Activated CD8-positive, alpha-beta T cell treated with anti-CD3 and anti-CD28 coated beads for 36 hours (primary cell): ENCODE measurements around the gene DAAM1. TPM values are rescaled to one million over a fixed set of nuclear protein-coding genes. Genes with fewer than 3 reads are reported as not detected.

ENCODE experiments used
- ATAC-seq: fragments of 200-7000 bp; cut with Tn5 transposase; one replicate; pipeline ENCODE4 v1.10.0; 2021; ENCODE audit warnings: mild to moderate bottlenecking, moderate library complexity
- CTCF ChIA-PET: fragments of 350-600 bp; sonication (Branson Sonifier 250); formaldehyde crosslinking; loops from one replicate; lab custom pipeline; 2021; ENCODE audit warnings: antibody characterized with exemption; lab: Charles Lee
- POLR2A ChIA-PET: fragments of 350-600 bp; sonication (Branson Sonifier 250); formaldehyde crosslinking; loops from one replicate; lab custom pipeline; 2021; ENCODE audit warnings: antibody characterized with exemption; lab: Charles Lee
- DNase-seq: peaks from one replicate; pipeline ENCODE4 v3.0.0-alpha.2; 2020
- H3K27ac Mint-ChIP-seq: one replicate; pipeline ENCODE4 v1.8.0; 2021; ENCODE audit warnings: mild to moderate bottlenecking, mixed read lengths
- H3K27me3 Mint-ChIP-seq: one replicate; pipeline ENCODE4 v1.8.0; 2021; ENCODE audit warnings: mixed read lengths
- H3K36me3 Mint-ChIP-seq: one replicate; pipeline ENCODE4 v1.8.0; 2021; ENCODE audit warnings: low read depth, mixed read lengths
- H3K4me1 Mint-ChIP-seq: one replicate; pipeline ENCODE4 v1.8.0; 2021; ENCODE audit warnings: low read depth, mixed read lengths
- H3K4me3 Mint-ChIP-seq: one replicate; pipeline ENCODE4 v1.8.0; 2021; ENCODE audit warnings: mild to moderate bottlenecking, moderate library complexity, mixed read lengths
- H3K9me3 Mint-ChIP-seq: one replicate; pipeline ENCODE4 v1.8.0; 2021; ENCODE audit warnings: mixed read lengths
- intact Hi-C: fragments of 100-400 bp; cut with micrococcal nuclease; formaldehyde crosslinking; loops from one replicate; pipeline ENCODE4 v1.10.0; 2022
- total RNA-seq, 2 experiments: library from RNA; stranded (reverse); gene quantifications; one replicate each; pipeline ENCODE4 v1.2.3, GENCODE V29; 2021
- TF ChIP-seq, protein P1 (sequence below): fragments of 200-600 bp; IDR thresholded peaks from one replicate; pipeline ENCODE4 v1.8.0; 2022; ENCODE audit warnings: antibody characterized with exemption, mild to moderate bottlenecking

Gene DAAM1
- total RNA-seq, 2 experiments from 2014 or later = 7.2 to 9.9 TPM

DNA sequence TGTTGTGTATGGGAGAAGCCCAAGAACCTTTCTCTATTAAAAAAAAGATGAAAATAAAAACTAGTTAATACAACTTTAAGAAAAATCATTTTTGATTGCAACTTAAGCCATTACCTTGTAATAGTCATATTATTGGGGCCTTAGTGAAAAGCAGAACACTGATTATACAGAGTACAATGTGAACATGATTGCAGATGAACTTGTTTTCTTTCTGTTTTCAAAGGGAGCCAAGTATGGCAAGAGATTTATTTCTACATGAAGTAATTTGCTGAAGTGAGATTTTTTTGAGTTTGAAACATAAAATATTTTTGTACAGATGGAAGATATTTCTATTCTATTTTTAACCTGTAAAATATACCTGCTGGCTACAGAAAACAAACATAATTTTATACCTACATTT lies 171.8 kb downstream of the DAAM1 start:
- H3K27me3 Mint-ChIP-seq = no peaks in the 10 kb centered on the region
- intact Hi-C loops = no loop called here
- H3K4me1 Mint-ChIP-seq = peaks cover 2% of the 10 kb centered on the region
- DNase-seq (no peak), ATAC-seq (no peak)
- CTCF ChIA-PET = no interaction called here
- H3K9me3 Mint-ChIP-seq = no peaks in the 10 kb centered on the region
- H3K36me3 Mint-ChIP-seq = peaks cover 6% of the 10 kb centered on the region
- TF ChIP-seq, protein P1, sequence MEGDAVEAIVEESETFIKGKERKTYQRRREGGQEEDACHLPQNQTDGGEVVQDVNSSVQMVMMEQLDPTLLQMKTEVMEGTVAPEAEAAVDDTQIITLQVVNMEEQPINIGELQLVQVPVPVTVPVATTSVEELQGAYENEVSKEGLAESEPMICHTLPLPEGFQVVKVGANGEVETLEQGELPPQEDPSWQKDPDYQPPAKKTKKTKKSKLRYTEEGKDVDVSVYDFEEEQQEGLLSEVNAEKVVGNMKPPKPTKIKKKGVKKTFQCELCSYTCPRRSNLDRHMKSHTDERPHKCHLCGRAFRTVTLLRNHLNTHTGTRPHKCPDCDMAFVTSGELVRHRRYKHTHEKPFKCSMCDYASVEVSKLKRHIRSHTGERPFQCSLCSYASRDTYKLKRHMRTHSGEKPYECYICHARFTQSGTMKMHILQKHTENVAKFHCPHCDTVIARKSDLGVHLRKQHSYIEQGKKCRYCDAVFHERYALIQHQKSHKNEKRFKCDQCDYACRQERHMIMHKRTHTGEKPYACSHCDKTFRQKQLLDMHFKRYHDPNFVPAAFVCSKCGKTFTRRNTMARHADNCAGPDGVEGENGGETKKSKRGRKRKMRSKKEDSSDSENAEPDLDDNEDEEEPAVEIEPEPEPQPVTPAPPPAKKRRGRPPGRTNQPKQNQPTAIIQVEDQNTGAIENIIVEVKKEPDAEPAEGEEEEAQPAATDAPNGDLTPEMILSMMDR = no peak
- POLR2A ChIA-PET = no interaction called here
- H3K4me3 Mint-ChIP-seq = no peak overlapping the region
- H3K27ac Mint-ChIP-seq = no peak overlapping the region

DNA sequence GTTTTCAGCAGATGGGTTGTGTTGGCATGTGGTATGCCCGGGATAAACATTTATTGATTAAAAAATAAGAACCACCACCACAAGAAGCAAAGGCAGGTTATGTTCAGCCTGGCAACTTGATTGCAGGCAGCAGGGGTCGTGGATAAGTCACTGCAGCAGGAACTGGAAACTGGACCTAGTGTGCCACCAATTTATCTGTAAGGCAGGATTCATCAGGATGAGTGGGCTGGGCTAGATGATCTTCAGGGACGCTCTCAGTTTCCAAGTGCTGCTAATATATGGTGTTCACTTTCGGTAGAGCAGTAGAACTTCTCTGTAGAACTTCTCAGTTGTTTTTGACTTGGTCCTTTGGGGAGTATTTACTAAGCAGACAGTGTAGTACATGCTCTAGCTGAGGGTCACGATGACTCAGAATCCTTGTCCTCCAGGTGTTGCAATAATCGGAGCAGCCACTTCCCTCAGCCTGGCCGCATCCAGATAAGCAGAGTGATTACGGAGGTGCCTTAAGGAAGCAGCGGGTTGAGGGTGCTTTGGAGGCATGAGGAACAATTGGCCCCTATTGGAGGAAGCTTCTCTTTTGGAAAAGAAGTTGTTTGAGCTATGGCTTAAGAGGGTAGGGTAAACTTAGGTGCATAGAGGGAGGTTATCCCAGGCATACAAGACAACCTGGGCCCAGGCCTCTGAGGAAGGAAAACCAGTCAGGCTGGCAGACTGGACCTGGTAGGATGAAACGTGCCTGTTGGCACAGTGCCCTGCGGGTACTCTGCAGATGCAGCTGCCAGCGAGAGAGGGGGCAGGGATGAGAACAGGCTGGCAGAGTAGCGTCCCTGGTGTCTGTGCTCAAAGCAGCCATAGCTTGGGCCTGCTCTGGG lies 172.7 kb downstream of the DAAM1 start:
- H3K36me3 Mint-ChIP-seq = peaks cover 5% of the 10 kb centered on the region
- intact Hi-C loops = no loop called here
- H3K9me3 Mint-ChIP-seq = no peaks in the 10 kb centered on the region
- H3K27me3 Mint-ChIP-seq = no peaks in the 10 kb centered on the region
- TF ChIP-seq, protein P1 = no peak
- CTCF ChIA-PET = no interaction called here
- H3K27ac Mint-ChIP-seq = no peak overlapping the region
- peaks cover 2% of the 10 kb centered on the region for H3K4me1 Mint-ChIP-seq
- POLR2A ChIA-PET = interaction anchor here (0.6 kb wide), 1 partner anchor 26 kb away, joined by 3 read pairs; no protein-coding TSS in a partner anchor
- H3K4me3 Mint-ChIP-seq = no peak overlapping the region
- no peak for DNase-seq
- no peak for ATAC-seq

DNA sequence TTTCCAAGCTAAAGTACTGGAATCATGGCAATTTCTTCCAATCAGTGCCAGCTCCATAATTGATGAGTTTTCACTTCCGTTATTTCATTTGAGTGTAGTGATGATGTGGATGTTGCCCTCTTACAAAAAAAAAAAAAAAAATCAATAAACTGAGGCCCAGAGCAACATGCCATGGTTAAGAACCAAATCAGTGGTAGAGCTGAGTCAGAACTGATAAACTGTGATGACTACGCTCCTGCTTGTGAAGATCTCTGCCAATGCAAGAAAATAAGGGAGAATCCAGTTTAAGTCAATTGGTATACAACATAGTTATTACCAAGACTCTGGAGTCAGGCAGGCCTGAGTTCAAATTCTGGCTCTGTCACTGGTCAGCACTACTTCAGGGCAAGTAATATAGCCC lies 174.0 kb downstream of the DAAM1 start:
- ChIA-PET CTCF (no interaction called here), POLR2A (interaction anchor here (0.6 kb wide), 1 partner anchor 189 kb away, joined by 3 read pairs; no protein-coding TSS in a partner anchor)
- peaks cover 7% of the 10 kb centered on the region for H3K36me3 Mint-ChIP-seq
- H3K4me1 Mint-ChIP-seq = peaks cover 2% of the 10 kb centered on the region
- no peak overlapping the region for H3K4me3 Mint-ChIP-seq
- H3K9me3 Mint-ChIP-seq = no peaks in the 10 kb centered on the region
- TF ChIP-seq, protein P1 = no peak
- DNase-seq (no peak), ATAC-seq (no peak)
- no peak overlapping the region for H3K27ac Mint-ChIP-seq
- intact Hi-C loops = no loop called here
- H3K27me3 Mint-ChIP-seq = no peaks in the 10 kb centered on the region

DNA sequence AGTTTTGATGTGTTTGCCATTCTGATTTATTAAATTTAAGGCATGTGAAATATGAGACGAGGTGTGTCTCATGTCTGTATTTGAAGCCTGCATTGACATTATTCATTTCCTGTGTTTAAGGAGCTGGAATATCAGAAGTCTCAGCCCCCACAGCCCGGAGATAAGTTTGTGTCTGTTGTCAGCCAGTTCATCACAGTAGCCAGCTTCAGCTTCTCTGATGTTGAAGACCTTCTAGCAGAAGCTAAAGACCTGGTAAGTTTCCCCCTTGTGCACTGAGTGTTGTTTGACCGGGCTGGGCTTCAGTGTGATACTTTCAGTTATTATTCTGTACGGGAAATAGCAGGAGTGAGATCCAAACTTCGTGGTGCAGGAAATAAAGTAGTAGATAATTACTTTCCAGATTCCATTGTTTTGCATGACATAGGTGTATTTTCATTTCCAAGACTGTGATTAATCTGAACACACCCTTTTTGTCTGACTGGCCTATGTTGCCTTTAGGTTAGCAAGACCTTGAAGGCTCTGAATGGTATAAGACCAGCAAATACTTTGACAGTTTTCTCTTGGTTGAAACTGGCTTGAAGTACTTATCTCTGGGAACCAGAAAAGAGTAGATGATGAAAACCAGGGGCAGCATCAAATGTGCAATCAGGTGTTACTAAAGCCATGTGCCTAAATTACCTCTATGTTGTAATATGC lies 175.2 kb downstream of the DAAM1 start:
- no peak for DNase-seq
- Mint-ChIP-seq H3K27me3 (no peaks in the 10 kb centered on the region), H3K4me1 (peaks cover 2% of the 10 kb centered on the region), H3K4me3 (no peak overlapping the region), H3K9me3 (no peaks in the 10 kb centered on the region), H3K36me3 (peaks cover 7% of the 10 kb centered on the region), H3K27ac (no peak overlapping the region)
- ChIA-PET CTCF (no interaction called here), POLR2A (no interaction called here)
- TF ChIP-seq, protein P1 = no peak
- intact Hi-C loops = no loop called here
- no peak for ATAC-seq
